GM18507 (cell line): ENCODE measurements around the gene PTPRE.

Source experiments
- DNase-seq: peaks from one replicate; pipeline ENCODE4 v3.0.0; 2011; ENCODE audit warnings: low read depth; ENCODE audit not compliant: insufficient read length; ENCODE audit errors: extremely low spot score
- FAIRE-seq: peaks from 2 replicates; lab custom pipeline; 2011; peaks lifted over from hg19 to GRCh38; lab: Jason Lieb, UNC

Gene PTPRE

GRCh38 chr10:127906548-127907377, at the start of gene PTPRE:
Gene PTPRE (plus strand): TSS chr10:127907103. CDS start chr10:128040882, 133,779 bp downstream.
- DNase-seq: peak; percentile 52
- no peak for FAIRE-seq

- DNase-seq (no peak), FAIRE-seq (no peak)
Observed at GRCh38 chr10:127860592-127860991, 46.3 kb upstream of the PTPRE start.

- FAIRE-seq (no peak), DNase-seq (no peak)
Observed at GRCh38 chr10:127863231-127863825, 43.6 kb upstream of the PTPRE start.

GRCh38 chr10:127866276-127867013, 40.5 kb upstream of the PTPRE start:
- FAIRE-seq (no peak), DNase-seq (no peak)

GRCh38 chr10:127867805-127868204, 39.1 kb upstream of the PTPRE start:
- FAIRE-seq (no peak), DNase-seq (no peak)

GRCh38 chr10:127869329-127869728, 37.6 kb upstream of the PTPRE start:
- FAIRE-seq (no peak), DNase-seq (no peak)

GRCh38 chr10:127871631-127872010, 35.3 kb upstream of the PTPRE start:
- DNase-seq: no peak
- FAIRE-seq: no peak

GRCh38 chr10:127872011-127872761, 34.7 kb upstream of the PTPRE start:
- no peak for DNase-seq
- FAIRE-seq: no peak

GRCh38 chr10:127872871-127873600, 33.9 kb upstream of the PTPRE start:
- no peak for FAIRE-seq
- no peak for DNase-seq

- FAIRE-seq: no peak
Observed at GRCh38 chr10:127873901-127874470, 32.9 kb upstream of the PTPRE start.

GRCh38 chr10:127874671-127875448, 32.0 kb upstream of the PTPRE start:
- FAIRE-seq: no peak
- no peak for DNase-seq

More at GRCh38 chr10:127873901-127874470, 32.9 kb upstream of the PTPRE start:
- no peak for DNase-seq

- FAIRE-seq (no peak), DNase-seq (no peak)
Observed at GRCh38 chr10:127875449-127875765, 31.5 kb upstream of the PTPRE start.

- DNase-seq: no peak
- FAIRE-seq: no peak
Observed at GRCh38 chr10:127875916-127876315, 31.0 kb upstream of the PTPRE start.

GRCh38 chr10:127877116-127877515, 29.8 kb upstream of the PTPRE start:
- DNase-seq (no peak), FAIRE-seq (no peak)

- DNase-seq (no peak), FAIRE-seq (no peak)
Observed at GRCh38 chr10:127877699-127878098, 29.2 kb upstream of the PTPRE start.

- no peak for DNase-seq
- FAIRE-seq: no peak
Observed at GRCh38 chr10:127878475-127879055, 28.3 kb upstream of the PTPRE start.

- FAIRE-seq (peak; percentile 24), DNase-seq (no peak)
Observed at GRCh38 chr10:127880557-127880956, 26.3 kb upstream of the PTPRE start.

GRCh38 chr10:127881262-127881661, 25.6 kb upstream of the PTPRE start:
- no peak for DNase-seq
- FAIRE-seq: no peak
